K562 (cell line): Measurements from ENCODE around the gene HUS1. TPM values are rescaled to one million over a fixed set of nuclear protein-coding genes. Genes with fewer than 3 reads are reported as not detected.
A peak's percentile ranks its signal among the peaks of the same experiment; 100 is the strongest.

Source experiments
- CXXC5 ChIP-seq: fragments of 250-450 bp; sonication (Bioruptor Pico); IDR thresholded peaks from 2 replicates; pipeline ENCODE4 v1.8.0; 2022; ENCODE audit warnings: inconsistent platforms, mild to moderate bottlenecking, moderate library complexity
- MGA ChIP-seq: fragments of 450-650 bp; IDR thresholded peaks from 2 replicates; pipeline ENCODE4 v1.6.1; 2016; ENCODE audit warnings: mild to moderate bottlenecking, moderate library complexity
- MYC ChIP-seq, 2 experiments: fragments of 250-450 bp in 1 of 2; sonication (Bioruptor Pico) in 1 of 2; IDR thresholded peaks; 2 replicates each; pipeline versions ENCODE4 v1.5.1 to v1.6.1; 2012 to 2021; ENCODE audit warnings: low read depth in 2 of 2, borderline replicate concordance in 1 of 2, improper control_type of control experiment in 1 of 2, low read length in 1 of 2, mild to moderate bottlenecking in 1 of 2, moderate library complexity in 1 of 2
- REST ChIP-seq, 2 experiments: fragments of 450-650 bp; formaldehyde crosslinking in 1 of 2; IDR thresholded peaks; 2 replicates each; pipeline versions ENCODE4 v1.4.0 to v1.6.1; 2014 to 2020; ENCODE audit warnings: mild to moderate bottlenecking in 2 of 2, borderline replicate concordance in 1 of 2, low read depth in 1 of 2
- polyA plus RNA-seq, 8 experiments: library from polyadenylated mRNA; depleted of rRNA in 4 of 8; stranded (reverse) in 5 of 8; unstranded in 3 of 8; fragments of >200 nt; fragmentation: Nextera tagmentation in 2 of 8; fragmentation: Illumina TruSeq in 1 of 8; extraction: Ambion mirVana in 2 of 8; extraction: Trizol in 1 of 8; gene quantifications; 2 replicates each; pipeline versions ENCODE4 v1.2.1 to v1.2.3, GENCODE V29; 2011 to 2014; ENCODE audit warnings: inconsistent platforms in 1 of 8, missing spikeins in 1 of 8
- total RNA-seq, 7 experiments: library from RNA; depleted of rRNA in 6 of 7; stranded (reverse); fragments of >200 nt in 6 of 7; fragmentation: Illumina TruSeq in 2 of 7; extraction: Trizol in 2 of 7; gene quantifications; 2 replicates each; pipeline versions ENCODE4 v1.2.1 to v1.2.3, GENCODE V29; 2011 to 2021; ENCODE audit warnings: low replicate concordance in 1 of 7
- TF ChIP-seq, protein P1 (sequence below): fragments of 450-650 bp; formaldehyde crosslinking; IDR thresholded peaks from 2 replicates; pipeline ENCODE4 v1.4.0; 2022; ENCODE audit warnings: mild to moderate bottlenecking, moderate library complexity

Gene HUS1
- total and polyA plus RNA-seq, 9 of the 15 experiments (the other 6 are each of a cell fraction or from before 2014, with no cell fraction given) = 11.5 to 27.0 (median 16.5) TPM

DNA sequence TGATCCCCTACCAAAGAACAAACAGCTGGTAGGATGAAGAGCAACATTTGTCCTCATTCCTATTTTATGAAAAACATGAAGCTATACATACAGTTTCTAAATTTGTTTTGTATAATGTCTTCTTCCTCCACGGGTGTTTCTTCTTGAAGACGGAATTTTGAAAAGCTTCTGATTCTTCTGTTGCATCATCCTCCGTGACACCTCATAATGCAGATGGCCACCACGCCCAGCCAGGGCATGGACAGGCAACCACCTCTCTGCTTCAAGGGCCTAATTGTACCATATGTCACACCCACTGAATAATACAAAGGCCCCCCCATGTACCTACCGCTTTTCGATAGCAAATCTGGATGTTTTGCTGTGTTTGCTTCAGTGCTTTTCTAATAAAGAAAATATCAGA, 49.5 kb upstream of the HUS1 start, which contains the start of gene SUN3 (continued):
- 0 out of 2 replicates have a peak, but pooled peaks have one; percentile 23 for TF ChIP-seq MGA
- peak; percentile 51; the same call in 1 of the 2 replicates for TF ChIP-seq MYC (IDR thresholded peaks at IDR 0.05; ENCODE audit: low read depth, low read length)
- no peak for TF ChIP-seq MYC (CRISPR knock-in tag; IDR thresholded peaks at IDR 0.05; ENCODE audit: borderline replicate concordance, low read depth)
- TF ChIP-seq, protein P1, sequence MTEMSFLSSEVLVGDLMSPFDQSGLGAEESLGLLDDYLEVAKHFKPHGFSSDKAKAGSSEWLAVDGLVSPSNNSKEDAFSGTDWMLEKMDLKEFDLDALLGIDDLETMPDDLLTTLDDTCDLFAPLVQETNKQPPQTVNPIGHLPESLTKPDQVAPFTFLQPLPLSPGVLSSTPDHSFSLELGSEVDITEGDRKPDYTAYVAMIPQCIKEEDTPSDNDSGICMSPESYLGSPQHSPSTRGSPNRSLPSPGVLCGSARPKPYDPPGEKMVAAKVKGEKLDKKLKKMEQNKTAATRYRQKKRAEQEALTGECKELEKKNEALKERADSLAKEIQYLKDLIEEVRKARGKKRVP = peak; percentile 79
- TF ChIP-seq REST (IDR thresholded peaks at IDR 0.05; ENCODE audit: borderline replicate concordance) = no peak
- no peak for TF ChIP-seq REST (CRISPR knock-in tag; IDR thresholded peaks at IDR 0.05; ENCODE audit: low read depth)
- TF ChIP-seq CXXC5 = peak; percentile 29
